H1 (cell line): ENCODE results near the gene PC. TPM values are rescaled to one million over a fixed set of nuclear protein-coding genes. Genes with fewer than 3 reads are reported as not detected.
A peak's percentile ranks its signal among the peaks of the same experiment; 100 is the strongest.

Source experiments
- CTCF ChIA-PET: fragments of 300-600 bp; sonication (Branson Sonifier 250); formaldehyde crosslinking; loops from one replicate; lab custom pipeline; 2021; ENCODE audit not compliant: partially characterized antibody; lab: Charles Lee
- POLR2A ChIA-PET: fragments of 300-600 bp; sonication (Branson Sonifier 250); formaldehyde crosslinking; loops from one replicate; lab custom pipeline; 2021; ENCODE audit warnings: inconsistent platforms; ENCODE audit not compliant: partially characterized antibody; lab: Charles Lee
- DNase-seq, 2 experiments: peaks; one replicate each; pipeline versions ENCODE4 v3.0.0 to v3.0.0-alpha.2; 2010 to 2022; ENCODE audit warnings: low spot score in 2 of 2, low read depth in 1 of 2, mixed read lengths in 1 of 2
- FAIRE-seq: peaks from 2 replicates; lab custom pipeline; 2011; peaks lifted over from hg19 to GRCh38; lab: Jason Lieb, UNC
- H2AFZ ChIP-seq: 2 replicates; pipeline ENCODE4 v1.8.1; 2012; ENCODE audit warnings: low read length, inconsistent platforms
- H2AK5ac ChIP-seq: 2 replicates; pipeline ENCODE4 v1.6.1; 2013; ENCODE audit warnings: low read depth, low read length
- H2BK120ac ChIP-seq: replicated peaks from 2 replicates; pipeline ENCODE3; 2013; ENCODE audit warnings: low read depth, low read length, inconsistent platforms
- H2BK12ac ChIP-seq: 2 replicates; pipeline ENCODE4 v1.6.1; 2013; ENCODE audit warnings: low read depth, low read length
- H2BK15ac ChIP-seq: 2 replicates; pipeline ENCODE4 v1.6.1; 2013; ENCODE audit warnings: low read length
- H2BK20ac ChIP-seq: 2 replicates; pipeline ENCODE4 v1.6.1; 2013; ENCODE audit warnings: low read length
- H2BK5ac ChIP-seq: 2 replicates; pipeline ENCODE4 v1.6.1; 2013; ENCODE audit warnings: low read depth, low read length
- H3K14ac ChIP-seq: 2 replicates; pipeline ENCODE4 v1.6.1; 2013; ENCODE audit warnings: inconsistent platforms; ENCODE audit not compliant: insufficient read length
- H3K18ac ChIP-seq: 2 replicates; pipeline ENCODE4 v1.6.1; 2013; ENCODE audit warnings: low read length; ENCODE audit errors: extremely low read depth
- H3K23ac ChIP-seq: 2 replicates; pipeline ENCODE4 v1.6.1; 2013; ENCODE audit warnings: inconsistent platforms; ENCODE audit not compliant: insufficient read length
- H3K23me2 ChIP-seq: 2 replicates; pipeline ENCODE4 v1.6.1; 2013; ENCODE audit warnings: low read depth, low read length
- H3K27ac ChIP-seq: 2 replicates; pipeline ENCODE4 v1.6.1; 2011; ENCODE audit warnings: low read depth, low read length, inconsistent platforms
- H3K27me3 ChIP-seq, 4 experiments: replicated peaks in 1 of 4; 1 replicate in 1 of 4; 2 replicates in 3 of 4; pipeline versions ENCODE4 v1.6.1 to v1.8.1; 2011 to 2013; ENCODE audit warnings: low read length in 3 of 4, mild to moderate bottlenecking in 3 of 4, inconsistent platforms in 2 of 4, mixed read lengths in 2 of 4, moderate library complexity in 1 of 4; ENCODE audit not compliant: control insufficient read depth in 3 of 4, insufficient read depth in 3 of 4; ENCODE audit errors: extremely low read depth in 1 of 4
- H3K36me3 ChIP-seq, 4 experiments: 2 replicates each; pipeline versions ENCODE4 v1.6.1 to v1.8.1; 2011 to 2013; ENCODE audit warnings: mild to moderate bottlenecking in 4 of 4, low read length in 3 of 4, moderate library complexity in 2 of 4, control low read depth in 1 of 4, inconsistent platforms in 1 of 4; ENCODE audit not compliant: insufficient read depth in 4 of 4, control insufficient read depth in 2 of 4
- H3K4ac ChIP-seq: replicated peaks from 2 replicates; pipeline ENCODE3; 2013; ENCODE audit warnings: low read length, low read depth, mixed read lengths, inconsistent platforms; ENCODE audit not compliant: insufficient read length
- H3K4me1 ChIP-seq, 4 experiments: replicated peaks in 1 of 4; 1 replicate in 1 of 4; 2 replicates in 3 of 4; pipeline versions ENCODE4 v1.6.1 to v1.8.1; 2011 to 2013; ENCODE audit warnings: low read length in 3 of 4, inconsistent platforms in 2 of 4, mixed read lengths in 1 of 4; ENCODE audit not compliant: insufficient read depth in 4 of 4, control insufficient read depth in 3 of 4
- H3K4me2 ChIP-seq, 2 experiments: 2 replicates each; pipeline versions ENCODE4 v1.6.1 to v1.8.1; 2011 to 2013; ENCODE audit warnings: low read depth in 2 of 2, low read length in 2 of 2, control low read depth in 1 of 2, inconsistent platforms in 1 of 2, mild to moderate bottlenecking in 1 of 2; ENCODE audit not compliant: insufficient read depth in 1 of 2
- H3K4me3 ChIP-seq, 4 experiments: fragments of 200-600, 300-600 bp in 1 of 4; sonication (generic), shearing (Covaris generic), sonication (Bioruptor Twin) in 1 of 4; 2 replicates each; pipeline versions ENCODE4 v1.5.1 to v1.8.1; 2011 to 2016; ENCODE audit warnings: low read length in 4 of 4, low read depth in 3 of 4, control low read depth in 2 of 4, inconsistent platforms in 2 of 4, mild to moderate bottlenecking in 2 of 4, mixed read lengths in 1 of 4, moderate library complexity in 1 of 4; ENCODE audit not compliant: insufficient read depth in 2 of 4; ENCODE audit errors: extremely low read depth in 1 of 4
- H3K56ac ChIP-seq: replicated peaks from 2 replicates; pipeline ENCODE3; 2013; ENCODE audit warnings: low read depth, mild to moderate bottlenecking, mixed read lengths, low read length, inconsistent platforms; ENCODE audit not compliant: insufficient read length
- H3K79me1 ChIP-seq: 2 replicates; pipeline ENCODE4 v1.6.1; 2013; ENCODE audit warnings: low read depth, low read length, control low read depth
- H3K79me2 ChIP-seq, 2 experiments: 2 replicates each; pipeline versions ENCODE4 v1.6.1 to v1.8.1; 2012 to 2013; ENCODE audit warnings: low read length in 2 of 2, mild to moderate bottlenecking in 2 of 2, inconsistent platforms in 1 of 2; ENCODE audit not compliant: insufficient read depth in 2 of 2, control insufficient read depth in 1 of 2
- H3K9ac ChIP-seq, 4 experiments: replicated peaks in 1 of 4; 1 replicate in 1 of 4; 2 replicates in 3 of 4; pipeline versions ENCODE4 v1.6.1 to v1.8.1; 2011 to 2013; ENCODE audit warnings: low read depth in 3 of 4, low read length in 3 of 4, control low read depth in 2 of 4, mild to moderate bottlenecking in 2 of 4, moderate library complexity in 2 of 4, inconsistent platforms in 1 of 4; ENCODE audit errors: extremely low read depth in 1 of 4
- H3K9me3 ChIP-seq, 2 experiments: 2 replicates each; pipeline versions ENCODE4 v1.6.1 to v1.8.1; 2012 to 2013; ENCODE audit warnings: mild to moderate bottlenecking in 2 of 2, moderate library complexity in 2 of 2, control low read depth in 1 of 2, inconsistent platforms in 1 of 2, low read depth in 1 of 2, low read length in 1 of 2, mixed read lengths in 1 of 2; ENCODE audit not compliant: insufficient read depth in 2 of 2
- H4K20me1 ChIP-seq, 2 experiments: replicated peaks in 1 of 2; 2 replicates each; pipeline versions ENCODE3 to v1.8.1; 2011 to 2013; ENCODE audit warnings: inconsistent platforms in 2 of 2, low read length in 2 of 2, mild to moderate bottlenecking in 1 of 2; ENCODE audit not compliant: insufficient read depth in 2 of 2, control insufficient read depth in 1 of 2
- H4K5ac ChIP-seq: 2 replicates; pipeline ENCODE4 v1.6.1; 2013; ENCODE audit warnings: low read length, low read depth, mixed read lengths, inconsistent platforms; ENCODE audit not compliant: insufficient read length
- H4K8ac ChIP-seq: 2 replicates; pipeline ENCODE4 v1.8.0; 2013; ENCODE audit warnings: mild to moderate bottlenecking, moderate library complexity, low read length, inconsistent platforms; ENCODE audit not compliant: insufficient read depth; ENCODE audit errors: extremely low read depth
- H4K91ac ChIP-seq: replicated peaks from 2 replicates; pipeline ENCODE3; 2013; ENCODE audit warnings: low read length, mixed read lengths, inconsistent platforms; ENCODE audit not compliant: insufficient read length
- ASH2L ChIP-seq: fragments of 200-600, 300-600 bp; sonication (generic); IDR thresholded peaks from one replicate; pipeline ENCODE4 v1.7.1; 2017; ENCODE audit warnings: low read length
- BACH1 ChIP-seq: IDR thresholded peaks from 2 replicates; pipeline ENCODE4 v1.6.1; 2012; ENCODE audit warnings: low read length, improper control_type of control experiment
- CBX8 ChIP-seq: fragments of 300-800, 300-1000 bp; sonication (generic); IDR thresholded peaks from 2 replicates; pipeline ENCODE4 v1.7.1; 2016; ENCODE audit warnings: low read depth, low read length, borderline replicate concordance
- JUN ChIP-seq: IDR thresholded peaks from 2 replicates; pipeline ENCODE4 v1.6.1; 2011; ENCODE audit warnings: low read depth, mild to moderate bottlenecking, improper control_type of control experiment, low read length
- KDM1A ChIP-seq: fragments of 200-600, 300-600 bp; sonication (generic); IDR thresholded peaks from 2 replicates; pipeline ENCODE4 v1.7.1; 2016; ENCODE audit warnings: mild to moderate bottlenecking, low read length, borderline replicate concordance
- RBBP5 ChIP-seq: IDR thresholded peaks from 2 replicates; pipeline ENCODE4 v1.7.1; 2012; ENCODE audit warnings: low read depth, mild to moderate bottlenecking, inconsistent platforms, low read length, moderate library complexity, borderline replicate concordance
- SAP30 ChIP-seq: fragments of 300-600 bp; sonication (generic); IDR thresholded peaks from 2 replicates; pipeline ENCODE4 v1.7.1; 2012; ENCODE audit warnings: low read length, moderate library complexity, mild to moderate bottlenecking, inconsistent platforms; ENCODE audit not compliant: insufficient read depth, insufficient replicate concordance
- SIRT6 ChIP-seq: IDR thresholded peaks from one replicate; pipeline ENCODE4 v1.7.1; 2012; ENCODE audit warnings: low read length, inconsistent platforms
- SP4 ChIP-seq: IDR thresholded peaks from 2 replicates; pipeline ENCODE4 v1.6.1; 2012; ENCODE audit warnings: low read length, inconsistent platforms
- TAF7 ChIP-seq: optimal IDR thresholded peaks from 2 replicates; pipeline ENCODE3; 2011; ENCODE audit warnings: low read depth, mild to moderate bottlenecking, inconsistent platforms, low read length, moderate library complexity, borderline replicate concordance
- WGBS, 2 experiments: shearing (Covaris generic) in 1 of 2; methylation state at CpG; one replicate each; pipeline versions ENCODE4 v1.1.6 to v1.1.7; 2013 to 2015; ENCODE audit warnings: low lambda C conversion rate in 2 of 2, mixed read lengths in 2 of 2, inconsistent platforms in 1 of 2, low coverage in 1 of 2, missing lambda C conversion rate in 1 of 2; ENCODE audit not compliant: insufficient replicate concordance in 2 of 2, insufficient coverage in 1 of 2, insufficient read length in 1 of 2; ENCODE audit errors: extremely low coverage in 1 of 2, missing lambda C conversion rate in 1 of 2; 5-methylcytosine and 5-hydroxymethylcytosine counted together
- polyA plus RNA-seq, 7 experiments: library from polyadenylated mRNA; depleted of rRNA in 3 of 7; stranded (reverse) in 5 of 7; unstranded in 2 of 7; fragments of >200 nt in 5 of 7; fragments of 200-250 nt in 2 of 7; gene quantifications; 1 replicate in 5 of 7; 2 replicates in 1 of 7; 4 replicates in 1 of 7; pipeline versions ENCODE4 v1.2.1 to v1.2.3, GENCODE V29; 2011 to 2013; ENCODE audit warnings: missing spikeins in 2 of 7, mixed read lengths in 2 of 7
- total RNA-seq: library from RNA; stranded (reverse); fragmentation: NEBNext Ultra II Directional; extraction: Animal tissue kit (Norgen Biotek cat#: 25700); gene quantifications from 2 replicates; pipeline ENCODE4 v1.2.1, GENCODE V29; 2021

Gene PC
- total and polyA plus RNA-seq, 2 of the 8 experiments (the other 6 are each of a cell fraction or from before 2014, with no cell fraction given) = 11.5 to 27.5 TPM

GRCh38 chr11:66986178-66986545 lies 28.0 kb upstream of the PC start:
- no peak overlapping the region for H3K27ac ChIP-seq
- peak overlapping the region; percentile 94; the same call in 1 of the 2 replicates for H2BK12ac ChIP-seq
- POLR2A ChIA-PET = interaction anchor here (0.8 to 4.0 kb wide), 2 partner anchors 10 to 19 kb away, joined by 3 to 14 read pairs; partner anchors contain the start of gene C11orf86
- 90% methylated on average over 7 of the region's 7 CpGs; no CpG with 5 or more reads in 1 of the 2 experiments for WGBS, 2 experiments
- no peak overlapping the region for H3K4me3 ChIP-seq
- H3K4me1 ChIP-seq = peaks cover 0 to 6% (median 5%) of the 10 kb centered on the region in 4 experiments; a peak in 6 of 7 replicates
- H3K79me1 ChIP-seq = no peaks in the 10 kb centered on the region
- H3K27me3 ChIP-seq = no peaks in the 10 kb centered on the region
- H2AFZ ChIP-seq = no peak overlapping the region
- no peaks in the 10 kb centered on the region for H4K20me1 ChIP-seq
- TF ChIP-seq SAP30 (no peak), SIRT6 (no peak), TAF7 (no peak), ASH2L (no peak), JUN (no peak), RBBP5 (no peak), KDM1A (no peak), BACH1 (no peak), SP4 (no peak), CBX8 (no peak)
- TF ChIP-seq, all 59 proteins: peak for 0
- H3K4ac ChIP-seq = no peak overlapping the region
- no peak for DNase-seq
- no peaks in the 10 kb centered on the region for H3K36me3 ChIP-seq
- no peak overlapping the region; the same call in 1 of the 2 replicates for H2BK5ac ChIP-seq
- H3K9ac ChIP-seq = no peak overlapping the region
- peak overlapping the region; percentile 52 for H4K91ac ChIP-seq
- no peaks in the 10 kb centered on the region for H3K79me2 ChIP-seq
- H3K9me3 ChIP-seq = no peaks in the 10 kb centered on the region
- no peaks in the 10 kb centered on the region for H3K23me2 ChIP-seq
- no peak overlapping the region for H4K8ac ChIP-seq
- H3K4me2 ChIP-seq = no peak overlapping the region
- H3K18ac ChIP-seq = no peak overlapping the region; the same call in 1 of the 2 replicates
- CTCF ChIA-PET = interaction anchor here (0.9 to 5.6 kb wide), 10 partner anchors 10 to 141 kb away, joined by 3 to 45 read pairs (median 5); partner anchors contain the start of genes C11orf86 and SYT12
- no peak overlapping the region for H3K56ac ChIP-seq
- no peak overlapping the region for H3K14ac ChIP-seq
- H3K23ac ChIP-seq = no peak overlapping the region
- FAIRE-seq = no peak
- peak overlapping the region; percentile 86; the same call in 1 of the 2 replicates for H2BK20ac ChIP-seq
- no peak overlapping the region for H2BK120ac ChIP-seq
- peak overlapping the region; percentile 72; the same call in 1 of the 2 replicates for H2BK15ac ChIP-seq
- no peak overlapping the region for H4K5ac ChIP-seq
- peak overlapping the region; percentile 93; the same call in 1 of the 2 replicates for H2AK5ac ChIP-seq
